Astrocyte (in vitro differentiated cells and primary cell): ENCODE data around the gene ALPG. TPM values are rescaled to one million over a fixed set of nuclear protein-coding genes. Genes with fewer than 3 reads are reported as not detected.
"Not testable (repeated sequence)": the region's sequence is repeated elsewhere in the genome, so short reads cannot be mapped to it uniquely, and the experiment has no call there.

ENCODE experiments used
- DNase-seq: peaks from one replicate; pipeline ENCODE4 v3.0.0-alpha.2; 2010; ENCODE audit warnings: low read depth
- FAIRE-seq: peaks from 2 replicates; lab custom pipeline; 2011; peaks lifted over from hg19 to GRCh38; lab: Jason Lieb, UNC
- H2AFZ ChIP-seq: 2 replicates; pipeline ENCODE4 v1.6.0; 2012; ENCODE audit warnings: low read depth, low read length, inconsistent platforms
- H3K27ac ChIP-seq: 2 replicates; pipeline ENCODE4 v1.5.1; 2011; ENCODE audit warnings: low read depth, low read length, inconsistent platforms
- H3K27me3 ChIP-seq: 2 replicates; pipeline ENCODE4 v1.6.0; 2011; ENCODE audit warnings: low read length, inconsistent platforms; ENCODE audit not compliant: insufficient read depth
- H3K36me3 ChIP-seq: 2 replicates; pipeline ENCODE4 v1.5.1; 2011; ENCODE audit warnings: low read length, inconsistent platforms; ENCODE audit not compliant: insufficient read depth
- H3K4me1 ChIP-seq: 2 replicates; pipeline ENCODE4 v1.5.1; 2011; ENCODE audit warnings: low read length, inconsistent platforms; ENCODE audit not compliant: insufficient read depth
- H3K4me2 ChIP-seq: 2 replicates; pipeline ENCODE4 v1.6.0; 2012; ENCODE audit warnings: low read length, inconsistent platforms
- H3K4me3 ChIP-seq: 2 replicates; pipeline ENCODE4 v1.5.1; 2011; ENCODE audit warnings: low read depth, mild to moderate bottlenecking, low read length, inconsistent platforms; ENCODE audit not compliant: insufficient read depth
- H3K79me2 ChIP-seq: 2 replicates; pipeline ENCODE4 v1.6.0; 2012; ENCODE audit warnings: mild to moderate bottlenecking, low read length, inconsistent platforms; ENCODE audit not compliant: insufficient read depth
- H3K9ac ChIP-seq: 2 replicates; pipeline ENCODE4 v1.6.0; 2012; ENCODE audit warnings: mild to moderate bottlenecking, low read length, inconsistent platforms
- H3K9me3 ChIP-seq: 2 replicates; pipeline ENCODE4 v1.5.1; 2012; ENCODE audit warnings: low read depth, mild to moderate bottlenecking, low read length, inconsistent platforms; ENCODE audit not compliant: insufficient read depth
- H4K20me1 ChIP-seq: 2 replicates; pipeline ENCODE4 v1.6.0; 2012; ENCODE audit warnings: low read length, inconsistent platforms; ENCODE audit not compliant: insufficient read depth
- H3K27ac Mint-ChIP-seq: one replicate; pipeline ENCODE4 v1.8.0; 2021; ENCODE audit warnings: mild to moderate bottlenecking, mixed read lengths; ENCODE audit not compliant: unreplicated experiment
- H3K27me3 Mint-ChIP-seq: one replicate; pipeline ENCODE4 v1.8.0; 2021; ENCODE audit warnings: low read depth, mixed read lengths; ENCODE audit not compliant: unreplicated experiment
- H3K36me3 Mint-ChIP-seq: one replicate; pipeline ENCODE4 v1.8.0; 2021; ENCODE audit warnings: low read depth, mixed read lengths; ENCODE audit not compliant: unreplicated experiment
- H3K4me1 Mint-ChIP-seq: one replicate; pipeline ENCODE4 v1.8.0; 2021; ENCODE audit warnings: low read depth, mixed read lengths; ENCODE audit not compliant: unreplicated experiment
- H3K4me3 Mint-ChIP-seq: one replicate; pipeline ENCODE4 v1.8.0; 2021; ENCODE audit warnings: mild to moderate bottlenecking, moderate library complexity, mixed read lengths; ENCODE audit not compliant: unreplicated experiment
- H3K9me3 Mint-ChIP-seq: one replicate; pipeline ENCODE4 v1.8.0; 2021; ENCODE audit warnings: mild to moderate bottlenecking, mixed read lengths; ENCODE audit not compliant: unreplicated experiment
- CTCF ChIP-seq: IDR thresholded peaks from 2 replicates; pipeline ENCODE4 v1.5.1; 2011; ENCODE audit warnings: low read depth, mild to moderate bottlenecking, inconsistent platforms, low read length, moderate library complexity; ENCODE audit not compliant: insufficient read depth
- EZH2 ChIP-seq: IDR thresholded peaks from 2 replicates; pipeline ENCODE4 v1.6.1; 2012; ENCODE audit warnings: mild to moderate bottlenecking, low read length, inconsistent platforms; ENCODE audit not compliant: insufficient read depth
- total RNA-seq: library from RNA; stranded (reverse); gene quantifications from 2 replicates; pipeline ENCODE4 v1.2.1, GENCODE V29; 2021

Gene ALPG
- total RNA-seq, 1 donor from 2014 or later, result 0.27 TPM

DNA sequence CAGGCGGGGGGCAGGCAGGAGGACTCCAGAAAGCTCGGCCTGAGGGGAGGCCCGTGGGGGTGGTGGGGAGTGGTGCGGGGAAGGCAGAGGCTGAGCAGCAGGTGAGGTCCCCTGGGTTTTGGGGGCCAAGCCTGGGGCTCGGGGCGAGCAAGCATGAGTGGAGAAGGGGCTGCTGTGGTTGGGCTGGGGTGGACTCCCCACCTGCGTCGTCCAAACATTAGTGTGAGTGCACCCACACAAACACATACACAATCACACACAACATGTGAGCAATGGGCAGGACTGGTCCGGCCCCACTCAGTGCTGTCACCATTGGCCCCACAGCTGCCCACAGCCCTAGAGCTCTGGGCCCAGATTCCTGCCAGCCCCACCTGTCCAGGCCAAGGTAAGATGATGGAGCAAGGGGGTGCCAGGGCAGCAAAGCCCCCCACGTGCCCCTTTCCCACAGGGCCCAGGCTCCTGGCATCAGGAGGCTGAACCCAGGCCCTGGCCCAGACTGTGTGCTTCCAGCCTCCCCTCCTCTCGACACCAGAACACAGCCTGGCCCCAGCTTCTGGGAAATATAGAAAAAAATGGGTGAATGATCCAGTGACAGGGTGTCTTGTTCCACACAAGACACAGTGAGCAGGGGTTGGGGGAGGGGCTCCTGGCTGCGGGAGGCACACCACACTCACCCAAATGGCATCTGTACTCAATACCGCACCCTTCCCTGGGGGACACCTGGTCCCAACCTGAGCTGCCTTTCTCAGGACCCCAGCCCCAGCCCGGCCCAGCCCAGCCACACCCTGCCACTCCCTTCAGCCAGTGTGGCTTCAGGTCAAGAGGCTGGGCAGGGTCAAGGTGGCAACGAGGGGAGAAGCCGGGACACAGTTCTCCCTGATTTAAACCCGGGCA, 28.6 kb upstream of the ALPG start:
- DNase-seq, result no peak
- no peak overlapping the region for H3K27ac ChIP-seq
- H3K9ac ChIP-seq, result no peak overlapping the region
- Mint-ChIP-seq H3K4me1 (no peaks in the 10 kb centered on the region), H3K27ac (no peak overlapping the region), H3K27me3 (peaks cover 23% of the 10 kb centered on the region), H3K9me3 (no peaks in the 10 kb centered on the region), H3K4me3 (no peak overlapping the region), H3K36me3 (no peaks in the 10 kb centered on the region)
- H3K9me3 ChIP-seq, result no peaks in the 10 kb centered on the region
- FAIRE-seq, result no peak
- no peak overlapping the region for H3K4me2 ChIP-seq
- H4K20me1 ChIP-seq, result no peaks in the 10 kb centered on the region
- no peak overlapping the region for H3K4me3 ChIP-seq
- H3K4me1 ChIP-seq, result no peaks in the 10 kb centered on the region
- no peaks in the 10 kb centered on the region for H3K36me3 ChIP-seq
- H3K79me2 ChIP-seq, result no peaks in the 10 kb centered on the region
- H3K27me3 ChIP-seq, result peaks cover 18% of the 10 kb centered on the region
- H2AFZ ChIP-seq, result no peak overlapping the region
- TF ChIP-seq EZH2 (no peak), CTCF (no peak)

GRCh38 chr2:232378735-232379151, 27.9 kb upstream of the ALPG start, which contains the start of gene ALPP:
TSS of gene ALPP (plus strand) at chr2:232378751. CDS start at chr2:232378803, 52 bp downstream.
- not testable (repeated sequence) for H3K36me3 ChIP-seq, FAIRE-seq, H3K4me2 ChIP-seq, H3K9me3 Mint-ChIP-seq, H3K27ac Mint-ChIP-seq, H3K27ac ChIP-seq, H4K20me1 ChIP-seq, H3K79me2 ChIP-seq, DNase-seq, H2AFZ ChIP-seq, H3K36me3 Mint-ChIP-seq, H3K4me3 Mint-ChIP-seq, H3K9ac ChIP-seq, H3K9me3 ChIP-seq, H3K4me3 ChIP-seq, H3K4me1 Mint-ChIP-seq, H3K4me1 ChIP-seq
- peaks cover 27% of the 10 kb centered on the region for H3K27me3 Mint-ChIP-seq
- peaks cover 22% of the 10 kb centered on the region for H3K27me3 ChIP-seq

GRCh38 chr2:232379610-232380590, 26.7 kb upstream of the ALPG start:
- not testable (repeated sequence) for H3K4me3 Mint-ChIP-seq, H4K20me1 ChIP-seq, H3K79me2 ChIP-seq, H3K4me1 Mint-ChIP-seq, H3K9me3 ChIP-seq, DNase-seq, H3K27ac ChIP-seq, H3K36me3 Mint-ChIP-seq, H3K36me3 ChIP-seq, H3K9ac ChIP-seq, H3K27ac Mint-ChIP-seq, H3K4me2 ChIP-seq, H3K9me3 Mint-ChIP-seq, H3K4me3 ChIP-seq, H2AFZ ChIP-seq, FAIRE-seq, H3K4me1 ChIP-seq
- peaks cover 30% of the 10 kb centered on the region for H3K27me3 ChIP-seq
- peaks cover 23% of the 10 kb centered on the region for H3K27me3 Mint-ChIP-seq
